EL (cell line): Measurements from ENCODE around the gene TIGD3.

Experiments
- DNase-seq: peaks from one replicate; pipeline ENCODE4 v3.0.0-alpha.2; 2016

The TIGD3 gene

GRCh38 chr11:65375012-65375411, 20.5 kb downstream of the TIGD3 start:
- no peak for DNase-seq

- no peak for DNase-seq
These were observed 21.7 kb downstream of the TIGD3 start for GRCh38 chr11:65376138-65376713.

DNA sequence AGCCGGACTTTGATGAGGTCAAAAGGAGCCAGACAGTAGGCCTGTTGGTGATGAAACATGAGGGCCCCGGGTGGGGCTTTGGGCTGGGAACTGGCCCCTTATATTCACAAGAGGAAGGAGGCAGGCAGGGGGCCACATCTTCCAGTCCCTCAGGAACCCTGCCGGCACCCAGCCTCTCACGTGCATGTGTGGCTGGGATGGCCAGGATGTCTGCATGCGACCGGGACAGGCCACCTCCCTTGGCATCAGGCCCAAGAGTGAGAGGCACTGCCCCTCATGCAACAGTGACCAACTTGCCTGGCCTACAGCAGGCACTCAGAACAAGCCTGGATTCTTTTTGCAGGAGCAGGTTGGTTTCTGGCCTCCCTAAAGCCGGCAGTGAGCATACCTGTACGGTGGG, 22.5 kb downstream of the TIGD3 start:
- DNase-seq: no peak

GRCh38 chr11:65377777-65378176, 23.2 kb downstream of the TIGD3 start:
- DNase-seq: no peak

DNA sequence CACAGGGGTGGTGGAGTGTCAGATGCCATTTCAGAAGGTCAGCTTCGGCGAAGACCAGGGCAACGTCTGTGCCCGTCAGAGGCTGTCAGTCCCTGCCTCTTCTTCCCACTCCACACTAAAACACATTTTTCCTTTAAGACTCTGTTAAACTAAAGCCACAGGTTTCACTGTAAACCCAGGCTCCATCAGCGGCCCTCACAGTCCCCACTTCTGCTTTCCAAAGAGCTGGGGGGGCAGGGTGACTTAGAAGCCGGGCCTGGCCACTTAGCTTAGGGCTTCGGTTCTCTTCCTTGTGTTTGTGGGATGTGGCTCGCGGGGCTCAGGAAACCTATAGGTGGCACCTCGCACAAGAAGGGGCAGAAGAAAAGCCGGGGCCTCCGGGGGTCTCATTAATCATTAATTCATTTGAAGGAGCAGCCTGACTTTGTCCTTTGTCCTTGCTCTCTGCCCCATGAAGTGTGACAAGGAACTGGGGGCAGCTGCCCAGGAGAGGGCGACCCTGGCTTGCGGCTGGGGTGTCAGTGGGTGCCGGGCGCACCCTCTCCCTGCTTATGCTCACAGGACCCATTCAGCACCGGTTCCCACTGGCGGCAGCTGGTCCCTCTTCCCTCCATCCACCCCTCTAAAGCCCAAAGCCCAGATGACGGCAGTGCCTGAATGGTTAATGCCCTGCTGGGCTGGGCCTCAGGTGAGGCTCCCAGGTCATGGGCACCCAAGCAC, 23.8 kb downstream of the TIGD3 start:
- no peak for DNase-seq

DNA sequence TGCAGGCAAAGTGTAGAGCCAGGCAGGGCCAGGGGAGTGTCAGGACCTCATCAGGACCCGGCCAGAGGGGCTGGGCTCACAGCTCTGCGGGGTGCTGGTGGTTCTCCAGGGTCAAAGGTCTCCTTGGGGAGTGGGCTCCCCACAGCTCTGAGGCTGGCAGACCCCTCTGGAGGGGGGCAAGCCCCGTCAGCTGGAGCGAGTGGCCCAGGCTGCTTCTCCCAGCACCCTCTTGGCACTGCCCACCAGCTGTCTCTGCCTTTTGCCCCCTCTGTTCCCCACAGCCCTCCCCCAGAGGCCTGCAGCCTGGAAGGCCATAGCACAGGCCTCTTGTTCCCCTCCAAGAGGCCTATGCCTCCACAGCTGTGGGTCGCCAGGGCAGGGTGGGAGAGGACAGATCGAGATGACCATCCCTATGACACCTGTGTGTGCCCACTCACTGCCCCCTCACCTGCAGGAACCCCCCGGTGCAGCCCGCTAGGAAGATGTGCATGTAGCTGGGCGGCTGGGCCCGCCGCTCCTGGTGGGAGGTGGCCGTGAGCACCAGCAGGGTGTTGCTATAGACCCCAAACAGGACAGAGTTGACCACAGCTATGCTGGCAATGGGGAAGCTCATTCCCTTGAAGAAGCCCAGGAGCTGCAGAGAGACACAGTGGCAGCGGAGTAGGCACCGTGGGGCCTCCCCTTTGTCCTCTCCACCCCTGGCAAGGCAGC, 24.5 kb downstream of the TIGD3 start:
- DNase-seq: no peak

GRCh38 chr11:65379698-65380459, 25.3 kb downstream of the TIGD3 start:
- DNase-seq: no peak

DNA sequence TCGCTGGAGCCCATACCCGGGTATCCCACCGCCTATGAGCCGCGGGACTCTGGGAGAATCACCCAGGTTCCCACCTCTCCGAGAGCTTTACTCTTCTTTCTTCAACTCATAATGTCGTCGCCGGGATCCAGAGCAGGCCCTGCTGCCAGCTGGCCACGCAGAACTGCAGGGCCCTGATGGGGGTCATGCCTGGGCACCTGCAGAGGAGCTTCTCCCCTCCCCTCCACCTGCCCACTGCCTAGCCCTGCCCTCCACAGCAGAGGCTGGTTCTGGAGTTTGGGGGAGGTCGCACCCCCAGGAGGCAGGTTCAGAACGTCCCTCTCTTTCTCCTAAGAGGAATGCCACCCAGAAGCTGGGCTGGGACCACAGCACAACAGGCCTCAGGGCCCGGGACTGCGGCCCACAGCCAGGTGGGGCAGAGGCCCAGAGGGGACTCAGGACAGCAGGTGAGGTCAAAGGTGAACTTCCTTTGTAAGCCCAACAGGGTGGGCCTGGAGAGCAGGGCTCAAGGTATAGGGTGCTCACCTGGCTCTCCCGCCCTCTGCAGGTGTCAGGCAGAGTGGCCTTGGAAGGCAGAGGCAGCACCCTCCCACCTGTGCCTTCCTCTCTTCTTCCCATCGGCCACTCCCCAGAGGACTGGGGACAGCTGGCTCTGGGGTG, 26.0 kb downstream of the TIGD3 start:
- no peak for DNase-seq

DNA sequence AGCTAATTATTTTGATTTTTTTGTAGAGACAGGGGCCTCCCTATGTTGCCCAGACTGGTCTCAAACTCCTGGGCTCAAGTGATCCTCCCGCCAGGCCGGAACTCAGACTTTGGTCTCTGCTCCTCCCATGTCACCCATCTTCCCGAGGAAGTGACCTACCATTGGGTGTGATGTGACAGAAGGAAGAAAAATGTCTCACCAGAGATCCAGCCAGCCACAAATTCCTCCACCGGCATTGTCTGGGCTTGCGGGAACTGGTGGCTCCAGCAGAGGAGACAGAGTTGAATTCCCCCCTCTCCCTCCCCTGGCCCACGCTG, 27.1 kb downstream of the TIGD3 start:
- DNase-seq: peak; percentile 57

- peak; percentile 99 for DNase-seq
These were observed 27.7 kb downstream of the TIGD3 start, which contains the start of gene SLC25A45 for GRCh38 chr11:65382033-65382803. Gene SLC25A45 (minus strand): TSS chr11:65382646. CDS start chr11:65381951, 695 bp downstream.

GRCh38 chr11:65382804-65383368, 28.3 kb downstream of the TIGD3 start:
- DNase-seq: no peak

DNA sequence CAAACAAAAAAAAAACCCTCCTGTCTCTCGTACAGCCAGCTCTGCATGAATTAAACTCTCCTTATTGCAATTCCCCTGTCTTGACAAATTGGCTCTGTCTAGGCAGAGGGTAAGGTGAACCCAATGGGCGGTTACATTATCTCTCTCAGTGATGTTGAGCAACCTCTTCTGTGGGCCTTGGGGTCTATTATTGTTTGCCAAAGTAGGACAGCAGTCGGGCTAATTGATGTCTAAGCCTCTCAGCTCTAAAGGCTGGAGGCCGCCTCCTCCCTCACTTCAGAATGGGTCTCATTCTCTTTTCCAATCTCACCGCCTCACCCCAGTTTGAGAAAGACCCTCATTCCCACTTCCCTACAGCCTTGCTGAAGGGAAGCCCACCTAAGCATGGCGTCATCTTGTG, 29.2 kb downstream of the TIGD3 start:
- no peak for DNase-seq

- peak; percentile 55 for DNase-seq
These were observed 29.8 kb downstream of the TIGD3 start for GRCh38 chr11:65384301-65384889.

- peak; percentile 81 for DNase-seq
These were observed 32.0 kb downstream of the TIGD3 start, which contains the start of gene FRMD8 for GRCh38 chr11:65386307-65387140. Gene FRMD8 (plus strand): TSS chr11:65386637. CDS start chr11:65387037, 400 bp downstream.

GRCh38 chr11:65388731-65389130, 34.2 kb downstream of the TIGD3 start:
- no peak for DNase-seq

DNA sequence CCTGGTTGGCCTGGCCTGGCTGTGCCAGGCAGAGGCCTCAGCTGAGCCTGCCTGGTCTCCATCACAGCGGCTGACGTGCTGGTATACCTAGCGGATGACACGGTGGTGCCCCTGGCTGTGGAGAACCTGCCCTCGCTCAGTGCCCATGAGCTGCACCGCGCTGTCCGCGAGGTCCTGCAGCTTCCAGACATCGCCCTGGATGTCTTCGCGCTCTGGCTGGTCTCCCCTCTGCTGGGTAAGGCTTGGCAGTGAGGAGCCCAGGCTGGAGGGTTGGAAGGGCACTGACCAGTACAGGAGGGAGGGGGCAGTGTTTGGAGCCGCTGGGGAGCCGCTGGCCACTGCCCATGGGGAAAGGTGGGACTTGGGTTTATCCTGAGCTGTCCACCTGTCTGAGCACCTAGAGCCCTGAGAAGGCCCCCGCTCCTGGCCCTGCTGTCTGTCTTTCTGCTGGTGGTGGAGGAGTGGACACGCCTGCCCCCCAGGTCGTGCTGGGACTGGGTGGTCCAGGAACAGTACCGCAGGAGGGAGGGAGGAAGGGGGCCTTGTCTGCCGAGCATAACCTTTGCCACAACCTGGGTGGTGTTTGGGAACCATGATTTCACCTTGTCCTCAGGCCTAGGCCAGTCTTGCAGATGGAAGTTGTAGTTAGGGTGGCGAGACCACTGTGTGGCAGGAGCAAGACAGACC, 34.9 kb downstream of the TIGD3 start:
- no peak for DNase-seq

GRCh38 chr11:65390099-65390941, 35.8 kb downstream of the TIGD3 start:
- peak; percentile 32 for DNase-seq

- DNase-seq: peak; percentile 63
These were observed 36.4 kb downstream of the TIGD3 start for GRCh38 chr11:65390996-65391395.
